MCF 10A (cell line): ENCODE measurements around the gene STK11IP. TPM values are rescaled to one million over a fixed set of nuclear protein-coding genes. Genes with fewer than 3 reads are reported as not detected.
A peak's percentile ranks its signal among the peaks of the same experiment; 100 is the strongest.

Experiments
- BruUV-seq: library from RNA; stranded (reverse); fragments of 400-500 nt; replicated peaks from 2 replicates; lab custom pipeline; 2021; lab: Mats Ljungman, UMichigan
- CTCF ChIA-PET: fragments of 300-600 bp; sonication (Branson Sonifier 250); formaldehyde crosslinking; extraction: SDS; loops from one replicate; lab custom pipeline; 2021; ENCODE audit warnings: antibody characterized with exemption, inconsistent platforms; lab: Yijun Ruan, JAX
- POLR2A ChIA-PET: fragments of 300-600, 350-650 bp; sonication (Branson Sonifier 250); formaldehyde crosslinking; extraction: SDS; loops from one replicate; lab custom pipeline; 2020; ENCODE audit warnings: antibody characterized with exemption, inconsistent platforms; lab: Yijun Ruan, JAX
- DNase-seq: peaks from one replicate; pipeline ENCODE4 v3.0.0-alpha.2; 2018; ENCODE audit not compliant: unreplicated experiment
- H3K27ac Mint-ChIP-seq: one replicate; pipeline ENCODE4 v1.8.0; 2022; ENCODE audit warnings: mild to moderate bottlenecking, low read depth, mixed read lengths; ENCODE audit not compliant: unreplicated experiment
- H3K27me3 Mint-ChIP-seq: one replicate; pipeline ENCODE4 v1.8.0; 2022; ENCODE audit warnings: mixed read lengths; ENCODE audit not compliant: insufficient read depth, unreplicated experiment
- H3K36me3 Mint-ChIP-seq: one replicate; pipeline ENCODE4 v1.8.0; 2022; ENCODE audit warnings: mild to moderate bottlenecking, moderate library complexity, mixed read lengths; ENCODE audit not compliant: insufficient read depth, unreplicated experiment
- H3K4me1 Mint-ChIP-seq: one replicate; pipeline ENCODE4 v1.8.0; 2022; ENCODE audit warnings: mixed read lengths; ENCODE audit not compliant: insufficient read depth, unreplicated experiment
- H3K4me3 Mint-ChIP-seq: one replicate; pipeline ENCODE4 v1.8.0; 2022; ENCODE audit warnings: mild to moderate bottlenecking, moderate library complexity, mixed read lengths; ENCODE audit not compliant: unreplicated experiment
- H3K9me3 Mint-ChIP-seq: one replicate; pipeline ENCODE4 v1.8.0; 2022; ENCODE audit warnings: mixed read lengths; ENCODE audit not compliant: unreplicated experiment
- CTCF ChIP-seq: fragments of 200-600 bp; IDR thresholded peaks from one replicate; pipeline ENCODE4 v1.8.0; 2022; ENCODE audit warnings: antibody characterized with exemption, mild to moderate bottlenecking; ENCODE audit not compliant: unreplicated experiment
- intact Hi-C: fragments of 100-400 bp; cut with micrococcal nuclease; formaldehyde crosslinking; loops from 2 replicates; pipeline ENCODE4 v1.14.1; 2022
- total RNA-seq: library from RNA; stranded (reverse); gene quantifications from 2 replicates; pipeline ENCODE4 v1.2.3, GENCODE V29; 2022

Gene STK11IP
- total RNA-seq, 1 experiment from 2014 or later = 26.5 TPM

- peak; percentile 10 for DNase-seq
- Mint-ChIP-seq H3K27me3 (no peaks in the 10 kb centered on the region), H3K4me1 (no peaks in the 10 kb centered on the region), H3K4me3 (peak overlapping the region; percentile 96), H3K27ac (peak overlapping the region; percentile 98), H3K9me3 (no peaks in the 10 kb centered on the region), H3K36me3 (peaks cover 15% of the 10 kb centered on the region)
- intact Hi-C loops = loop anchor here (5.0 kb wide), 1 partner anchor 89 kb away; no protein-coding TSS in a partner anchor
- TSS peak; percentile 72 for BruUV-seq
- no peak for TF ChIP-seq CTCF
- CTCF ChIA-PET = interaction anchor here (0.6 to 2.7 kb wide), 5 partner anchors 36 to 475 kb away, joined by 3 to 15 read pairs (median 4); no protein-coding TSS in a partner anchor
- POLR2A ChIA-PET = interaction anchor here (0.6 to 4.0 kb wide), 28 partner anchors 10 to 1922 kb away, joined by 3 to 49 read pairs (median 4); partner anchors contain the start of genes ANKZF1, ATG9A, CHPF and CNPPD1
These were observed 836 bp downstream of the STK11IP start for GRCh38 chr2:219598308-219599078.

- intact Hi-C loops = no loop called here
- ChIA-PET POLR2A (no interaction called here), CTCF (interaction anchor here (0.5 to 1.3 kb wide), 5 partner anchors 42 to 698 kb away, joined by 3 to 6 read pairs (median 3); no protein-coding TSS in a partner anchor)
- H3K4me3 Mint-ChIP-seq = no peak overlapping the region
- H3K27ac Mint-ChIP-seq = peak overlapping the region; percentile 71
- no peaks in the 10 kb centered on the region for H3K9me3 Mint-ChIP-seq
- no peak for TF ChIP-seq CTCF
- H3K27me3 Mint-ChIP-seq = no peaks in the 10 kb centered on the region
- peaks cover 38% of the 10 kb centered on the region for H3K36me3 Mint-ChIP-seq
- no peak for DNase-seq
- BruUV-seq = no TSS peak
- no peaks in the 10 kb centered on the region for H3K4me1 Mint-ChIP-seq
These were observed 6.1 kb downstream of the STK11IP start for GRCh38 chr2:219603771-219604170.

- CTCF ChIA-PET = interaction anchor here (0.6 to 0.7 kb wide), 2 partner anchors 43 to 146 kb away, joined by 3 read pairs; no protein-coding TSS in a partner anchor
- BruUV-seq = no TSS peak
These were observed 7.9 kb downstream of the STK11IP start for GRCh38 chr2:219605607-219605954.

More at GRCh38 chr2:219605607-219605954, 7.9 kb downstream of the STK11IP start:
- Mint-ChIP-seq H3K4me3 (no peak overlapping the region), H3K27me3 (no peaks in the 10 kb centered on the region), H3K9me3 (no peaks in the 10 kb centered on the region), H3K36me3 (peaks cover 36% of the 10 kb centered on the region), H3K27ac (no peak overlapping the region), H3K4me1 (no peaks in the 10 kb centered on the region)
- POLR2A ChIA-PET = no interaction called here
- no peak for TF ChIP-seq CTCF
- no peak for DNase-seq
- intact Hi-C loops = no loop called here
